ENCODE measurements around the gene AIRE. TPM values are rescaled to one million over a fixed set of nuclear protein-coding genes. Genes with fewer than 3 reads are reported as not detected.

The AIRE gene
- polyA plus RNA-seq, 12 donors = 0.05 to 0.84 (median 0.08) TPM; not detected in 4

GRCh38 chr21:44323591-44323990 lies 37.9 kb downstream of the AIRE start:
- DNase-seq = no peak

- no peak for DNase-seq
Measured at GRCh38 chr21:44324106-44324853, 38.6 kb downstream of the AIRE start.

GRCh38 chr21:44324854-44325107 lies 39.1 kb downstream of the AIRE start:
- no peak for DNase-seq

GRCh38 chr21:44325386-44326271 lies 40.0 kb downstream of the AIRE start:
- DNase-seq = no peak

- DNase-seq = no peak
Measured at GRCh38 chr21:44326272-44326647, 40.6 kb downstream of the AIRE start.

GRCh38 chr21:44326716-44327602 lies 41.3 kb downstream of the AIRE start:
- no peak for DNase-seq

GRCh38 chr21:44327603-44327974 lies 41.9 kb downstream of the AIRE start:
- DNase-seq = no peak

- no peak for DNase-seq
Measured at GRCh38 chr21:44328242-44328895, 42.7 kb downstream of the AIRE start.

- no peak for DNase-seq
Measured at GRCh38 chr21:44329086-44329889, 43.6 kb downstream of the AIRE start.

- DNase-seq = no peak
Measured at GRCh38 chr21:44329971-44330681, 44.5 kb downstream of the AIRE start.

GRCh38 chr21:44330698-44331097 lies 45.0 kb downstream of the AIRE start:
- DNase-seq = no peak

- DNase-seq = no peak
Measured at GRCh38 chr21:44331209-44331608, 45.5 kb downstream of the AIRE start.

GRCh38 chr21:44331650-44332307 lies 46.1 kb downstream of the AIRE start:
- no peak for DNase-seq

GRCh38 chr21:44332383-44332782 lies 46.7 kb downstream of the AIRE start:
- DNase-seq = no peak

GRCh38 chr21:44332965-44333364 lies 47.3 kb downstream of the AIRE start:
- no peak for DNase-seq

- DNase-seq = no peak
Measured at GRCh38 chr21:44333509-44334328, 48.0 kb downstream of the AIRE start.

GRCh38 chr21:44334329-44335030 lies 48.8 kb downstream of the AIRE start:
- DNase-seq = no peak
